Measurements from ENCODE around the gene FOXS1.

FOXS1 gene

GRCh38 chr20:31797364-31797763, 48.0 kb downstream of the FOXS1 start:
- no peak for DNase-seq (ENCODE audit: low read depth in 2 of 2, low spot score in 1 of 2)

Measured in stimulated activated CD8-positive, alpha-beta memory T cell treated with anti-CD3 and anti-CD28 coated beads, Interleukin-4, amount 100 ng/mL, for 1 hour (primary cell).